CD4-positive, alpha-beta T cell treated with Interferon gamma for 1 hour (primary cell): ENCODE measurements around the gene TGIF2.
"Not testable (repeated sequence)": the region's sequence is repeated elsewhere in the genome, so short reads cannot be mapped to it uniquely, and the experiment has no call there.

Source experiments
- DNase-seq: peaks from one replicate; pipeline ENCODE4 v3.0.0-alpha.2; 2020

The TGIF2 gene

GRCh38 chr20:36579996-36580545 lies 6.7 kb downstream of the TGIF2 start:
- no peak for DNase-seq

DNA sequence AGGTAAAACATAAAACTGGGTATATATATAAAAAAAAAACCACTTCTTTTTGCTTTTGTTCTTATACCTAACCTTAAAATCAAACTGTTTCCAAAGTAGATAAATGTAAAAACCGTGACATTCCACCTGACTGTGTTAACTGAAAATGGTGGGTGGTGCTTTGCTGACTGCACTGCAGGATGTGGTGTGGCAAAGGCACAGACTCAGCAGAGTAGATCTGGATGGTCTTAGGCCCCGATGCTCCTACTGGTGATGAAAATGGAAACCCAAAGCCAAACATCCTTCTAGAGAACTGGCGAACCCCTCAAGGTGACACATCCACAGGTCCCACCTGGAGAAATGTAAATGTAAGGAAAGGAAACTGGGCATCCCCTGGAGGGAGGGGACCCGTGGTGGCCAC lies 8.9 kb downstream of the TGIF2 start:
- DNase-seq, result no peak

DNA sequence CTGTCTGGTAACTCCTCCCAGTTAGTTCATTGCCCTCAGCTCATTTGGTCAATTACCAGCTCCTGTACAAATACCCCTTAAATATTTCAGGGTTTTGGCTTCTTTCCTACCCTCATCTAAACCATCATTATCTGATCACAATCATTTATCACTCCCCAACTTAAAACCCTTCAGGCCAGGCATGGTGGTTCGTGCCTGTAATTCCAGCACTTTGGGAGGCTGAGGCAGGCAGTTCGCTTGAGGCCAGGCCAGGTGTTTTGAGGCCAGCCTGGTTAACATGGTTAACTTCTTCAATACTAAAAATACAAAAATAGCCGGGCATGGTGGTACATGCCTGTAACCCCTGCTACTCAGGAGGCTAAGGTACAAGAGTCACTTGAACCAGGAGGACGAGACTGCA lies 9.4 kb downstream of the TGIF2 start:
- DNase-seq, result no peak

DNA sequence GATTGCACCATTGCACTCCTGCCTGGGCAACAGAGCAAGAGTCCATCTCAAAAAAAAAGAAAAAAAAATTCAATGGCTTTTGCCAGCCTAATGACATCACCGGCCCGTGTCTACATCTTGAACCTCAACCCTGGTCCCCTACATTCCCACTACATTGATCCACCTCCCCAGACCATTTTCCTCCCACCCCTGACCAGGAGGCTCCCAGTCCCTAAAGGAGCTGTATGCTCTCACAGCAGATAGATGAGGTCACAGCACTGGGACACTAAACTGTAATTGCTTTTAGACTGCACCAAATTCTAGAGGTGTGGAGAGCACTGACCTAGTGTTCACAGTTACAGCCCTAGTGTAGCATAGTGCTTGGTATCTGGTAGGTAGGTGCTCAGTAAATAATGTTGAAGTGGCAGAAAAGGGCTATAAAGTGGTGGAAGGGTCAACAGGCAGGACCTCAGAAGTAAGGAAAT lies 10.7 kb downstream of the TGIF2 start:
- no peak for DNase-seq

- no peak for DNase-seq
These were observed 12.2 kb downstream of the TGIF2 start for GRCh38 chr20:36585410-36586125.

- no peak for DNase-seq
These were observed 14.1 kb downstream of the TGIF2 start for GRCh38 chr20:36587388-36588070.

GRCh38 chr20:36591281-36591680 lies 17.9 kb downstream of the TGIF2 start:
- DNase-seq, result no peak

- DNase-seq, result peak; percentile 62
These were observed 18.7 kb downstream of the TGIF2 start for GRCh38 chr20:36591854-36592641.

- DNase-seq, result no peak
These were observed 20.0 kb downstream of the TGIF2 start for GRCh38 chr20:36593347-36593929.

- DNase-seq, result no peak
These were observed 26.5 kb downstream of the TGIF2 start for GRCh38 chr20:36599912-36600345.

- no peak for DNase-seq
These were observed 28.1 kb downstream of the TGIF2 start for GRCh38 chr20:36601540-36601939.

GRCh38 chr20:36604952-36605398 lies 31.6 kb downstream of the TGIF2 start:
- peak; percentile 72 for DNase-seq

DNA sequence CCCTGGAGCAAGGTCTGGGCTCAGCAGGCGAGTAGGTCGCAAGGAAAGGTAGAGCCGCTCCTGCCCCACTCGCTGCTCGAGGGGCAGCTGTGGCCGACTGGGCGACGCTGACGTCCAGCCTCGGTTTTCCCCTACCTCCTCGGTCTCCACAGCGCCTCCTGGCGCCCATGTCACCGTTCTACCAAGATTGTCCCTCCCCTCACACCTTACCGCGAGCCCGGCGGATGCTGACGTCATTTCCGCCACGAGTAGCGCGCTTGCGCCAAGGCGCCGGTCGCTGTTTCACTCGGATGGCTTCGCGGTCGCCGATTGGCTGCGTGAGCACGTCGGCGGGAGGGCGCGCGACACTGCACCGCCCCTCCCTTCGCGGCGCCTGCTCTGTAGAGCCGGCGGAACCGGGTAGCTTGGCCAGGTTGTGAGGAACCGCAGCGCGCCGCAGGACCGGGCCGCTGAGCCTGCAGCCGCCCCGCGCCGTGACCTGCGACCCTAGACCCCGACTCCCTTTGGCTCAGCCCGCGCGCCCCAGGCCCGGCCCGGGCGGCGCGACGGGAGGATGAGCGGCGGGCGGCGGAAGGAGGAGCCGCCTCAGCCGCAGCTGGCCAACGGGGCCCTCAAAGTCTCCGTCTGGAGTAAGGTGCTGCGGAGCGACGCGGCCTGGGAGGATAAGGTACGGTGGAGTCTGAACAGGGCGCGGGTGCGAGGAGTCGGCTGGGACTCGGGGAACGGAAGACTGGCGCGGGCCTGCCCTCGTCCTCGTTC lies 32.2 kb downstream of the TGIF2 start, which contains the start of gene RAB5IF:
RAB5IF (plus strand) TSS at position 381 of the 759 bp plus-strand sequence; CDS start at position 554, 173 bp downstream.
- DNase-seq, result peak; percentile 99

DNA sequence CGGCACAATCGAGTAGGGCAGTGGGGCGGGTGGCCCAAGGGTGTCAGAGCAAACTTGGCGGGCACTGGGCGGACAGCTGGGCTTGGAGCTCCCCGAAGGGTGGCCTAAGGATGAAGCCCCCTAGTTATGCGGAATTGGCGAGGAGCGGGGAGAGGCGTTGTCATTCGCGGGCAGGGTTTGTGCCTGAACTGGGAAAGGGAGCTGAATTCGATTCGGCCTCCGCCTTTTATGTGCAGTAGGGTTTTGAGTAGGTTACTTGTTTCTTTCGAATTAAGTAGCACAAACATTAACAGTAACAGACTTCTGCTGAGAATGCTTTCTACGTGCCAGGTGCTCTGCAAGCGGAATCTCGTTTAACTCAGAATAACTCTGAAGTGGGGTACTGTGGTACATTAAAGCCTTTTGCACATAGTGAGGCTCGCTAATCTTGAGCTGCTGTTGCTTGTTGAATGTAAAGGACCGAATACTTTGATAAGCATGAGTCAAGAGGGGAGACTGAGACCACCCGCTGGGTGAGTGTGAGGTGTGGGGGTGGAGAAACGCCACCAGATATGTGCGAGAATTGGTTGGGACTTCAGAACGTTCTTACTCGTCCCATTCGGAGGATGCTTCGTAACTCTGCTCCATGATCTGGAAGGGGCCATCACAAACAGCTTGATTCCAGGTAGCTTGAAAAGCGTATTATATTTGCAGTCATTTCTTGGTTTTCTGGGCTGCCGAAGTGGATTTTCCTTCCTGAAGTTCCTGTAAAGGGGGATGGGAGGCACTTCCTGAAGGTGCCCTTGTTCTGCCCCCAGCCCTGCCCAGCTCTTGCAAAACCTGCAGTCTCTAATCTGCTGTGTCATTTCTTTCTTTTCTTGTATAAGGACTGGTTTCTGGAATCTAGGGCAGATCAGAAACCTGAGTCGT lies 33.0 kb downstream of the TGIF2 start:
- peak; percentile 41 for DNase-seq

- no peak for DNase-seq
These were observed 34.4 kb downstream of the TGIF2 start for GRCh38 chr20:36607586-36608387.

GRCh38 chr20:36608388-36608728 lies 35.0 kb downstream of the TGIF2 start:
- not testable (repeated sequence) for DNase-seq

- no peak for DNase-seq
These were observed 38.2 kb downstream of the TGIF2 start for GRCh38 chr20:36611625-36612024.

DNA sequence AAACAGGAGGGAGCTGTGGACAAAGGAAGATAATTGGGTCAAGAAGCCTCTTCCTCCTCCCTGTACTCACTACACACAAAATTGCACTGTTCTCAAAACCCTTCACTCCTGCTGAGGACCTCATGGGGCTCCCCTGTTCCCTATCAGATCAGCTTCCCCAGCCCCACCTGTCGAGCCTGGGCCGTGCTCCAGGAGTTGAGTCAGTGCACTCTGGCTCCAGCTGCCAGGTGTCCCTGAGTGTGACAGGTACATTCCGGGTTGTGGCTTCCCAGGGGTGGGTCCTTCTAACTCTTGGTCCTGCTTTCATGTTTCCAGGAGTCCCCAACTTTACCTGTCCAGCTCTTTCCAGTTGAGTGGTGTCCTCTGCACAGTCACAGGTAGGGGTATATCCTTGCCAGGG lies 40.6 kb downstream of the TGIF2 start:
- DNase-seq, result no peak

- DNase-seq, result no peak
These were observed 41.6 kb downstream of the TGIF2 start for GRCh38 chr20:36614781-36615557.
